HUDEP-2 (cell line): ENCODE data around the gene PRKAR1A.

Source experiments
- DNase-seq, 76 experiments: peaks; one replicate each; lab custom pipeline; 2025; ENCODE audit not compliant: unreplicated experiment in 76 of 76; lab: John Stamatoyannopoulos, UW

Gene PRKAR1A

GRCh38 chr17:68596411-68596945, 84.2 kb downstream of the PRKAR1A start:
- no peak for DNase-seq

- DNase-seq: no peak
These were observed 85.8 kb downstream of the PRKAR1A start for GRCh38 chr17:68598074-68598473.

GRCh38 chr17:68598545-68598961, 86.3 kb downstream of the PRKAR1A start:
- DNase-seq: no peak

- DNase-seq: no peak
These were observed 86.9 kb downstream of the PRKAR1A start for GRCh38 chr17:68599091-68599490.

- no peak for DNase-seq
These were observed 87.4 kb downstream of the PRKAR1A start for GRCh38 chr17:68599552-68600066.

GRCh38 chr17:68600067-68600930, 88.1 kb downstream of the PRKAR1A start:
- DNase-seq: no peak
